ENCODE data around the gene LIMS1. TPM values are rescaled to one million over a fixed set of nuclear protein-coding genes. Genes with fewer than 3 reads are reported as not detected.

Gene LIMS1
- total RNA-seq, 1 experiment from 2014 or later: 56.2 TPM

GRCh38 chr2:108536133-108536780, 2.0 kb downstream of the LIMS1 start:
- CTCF ChIA-PET: no interaction called here

GRCh38 chr2:108536911-108537310, 2.6 kb downstream of the LIMS1 start:
- no peak overlapping the region for H2AFZ ChIP-seq (ENCODE audit: low read depth, low read length, poor library complexity, severe bottlenecking)
- no peak overlapping the region for H3K27ac ChIP-seq (ENCODE audit: low read depth, low read length)
- H3K9me3 ChIP-seq (ENCODE audit: control insufficient read depth in 1 of 2, insufficient read depth in 1 of 2, low read depth in 1 of 2, low read length in 2 of 2): no peaks in the 10 kb centered on the region
- TF ChIP-seq EGR1 (IDR thresholded peaks at IDR 0.05; ENCODE audit: low read depth) (no peak), JUND (IDR thresholded peaks at IDR 0.05) (no peak), ELF1 (IDR thresholded peaks at IDR 0.05; ENCODE audit: borderline replicate concordance, low read depth) (no peak)
- H3K4me2 ChIP-seq (ENCODE audit: low read length): no peak overlapping the region
- DNase-seq (ENCODE audit: low read depth, low spot score) (no peak), ATAC-seq (no peak)
- no peak overlapping the region for H3K4me3 ChIP-seq (replicated peaks in 1 of 2; ENCODE audit: low read depth in 1 of 2, low read length in 2 of 2)
- H3K9ac ChIP-seq (ENCODE audit: low read length): no peak overlapping the region
- CTCF ChIA-PET: no interaction called here
- intact Hi-C loops (cut with micrococcal nuclease): no loop called here
- BruUV-seq (replicated peaks): no TSS peak
- no peaks in the 10 kb centered on the region for H3K36me3 ChIP-seq (ENCODE audit: control insufficient read depth in 1 of 2, insufficient read depth in 2 of 2, low read length in 2 of 2)
- POLR2A ChIA-PET: no interaction called here
- H3K4me1 ChIP-seq (ENCODE audit: control insufficient read depth in 1 of 2, insufficient read depth in 2 of 2, low read length in 2 of 2): peaks cover 14 to 28% of the 10 kb centered on the region in 2 experiments
- no peaks in the 10 kb centered on the region for H3K27me3 ChIP-seq (ENCODE audit: insufficient read depth, low read length)
- peaks cover 72% of the 10 kb centered on the region for H3K79me2 ChIP-seq (ENCODE audit: insufficient read depth, low read length)
- H4K20me1 ChIP-seq (ENCODE audit: insufficient read depth): 0 out of 2 replicates have a peak, but pooled peaks cover 3% of the 10 kb centered on the region
- RAD21 ChIA-PET (ENCODE audit: low non-redundant PET in 1 of 2, low total read pairs in 2 of 2, uncharacterized antibody in 2 of 2, unreplicated experiment in 2 of 2): no interaction called here
- H3K9me2 ChIP-seq (ENCODE audit: insufficient read depth): no peaks in the 10 kb centered on the region

More at GRCh38 chr2:108536133-108536780, 2.0 kb downstream of the LIMS1 start:
- no peak overlapping the region for H3K4me3 ChIP-seq (replicated peaks in 1 of 2; ENCODE audit: low read depth in 1 of 2, low read length in 2 of 2)
- TF ChIP-seq ELF1 (IDR thresholded peaks at IDR 0.05; ENCODE audit: borderline replicate concordance, low read depth) (no peak), CBX3 (IDR thresholded peaks at IDR 0.05; ENCODE audit: low read depth) (no peak), SP1 (IDR thresholded peaks at IDR 0.05; ENCODE audit: low read depth) (no peak), SRF (IDR thresholded peaks at IDR 0.05; ENCODE audit: low read depth) (no peak), TCF7L2 (IDR thresholded peaks at IDR 0.05; ENCODE audit: borderline replicate concordance, extremely low read depth, insufficient read depth, insufficient read length) (no peak), ZNF274 (IDR thresholded peaks at IDR 0.05; ENCODE audit: low read depth, low read length) (no peak), EGR1 (IDR thresholded peaks at IDR 0.05; ENCODE audit: low read depth) (no peak), YY1 (IDR thresholded peaks at IDR 0.05; ENCODE audit: extremely low read depth, insufficient replicate concordance, low read depth, low read length) (no peak), SIN3A (IDR thresholded peaks at IDR 0.05; ENCODE audit: low read depth) (no peak), EZH2phosphoT487 (IDR thresholded peaks at IDR 0.05; ENCODE audit: borderline replicate concordance) (no peak), POLR2A (IDR thresholded peaks at IDR 0.05; ENCODE audit: borderline replicate concordance, extremely low read depth, insufficient read depth, insufficient read length) (no peak), RAD21 (IDR thresholded peaks at IDR 0.05; ENCODE audit: low read depth) (no peak), CEBPB (IDR thresholded peaks at IDR 0.05; ENCODE audit: low read depth) (no peak), JUND (IDR thresholded peaks at IDR 0.05) (no peak)
- H3K4me2 ChIP-seq (ENCODE audit: low read length): peak overlapping the region; percentile 22; the same call in 1 of the 2 replicates
- DNase-seq (ENCODE audit: low read depth, low spot score) (no peak), ATAC-seq (no peak)
- H3K27me3 ChIP-seq (ENCODE audit: insufficient read depth, low read length): no peaks in the 10 kb centered on the region
- no peak overlapping the region for H3K27ac ChIP-seq (ENCODE audit: low read depth, low read length)
- H3K9me2 ChIP-seq (ENCODE audit: insufficient read depth): no peaks in the 10 kb centered on the region
- H3K79me2 ChIP-seq (ENCODE audit: insufficient read depth, low read length): peaks cover 65% of the 10 kb centered on the region
- H4K20me1 ChIP-seq (ENCODE audit: insufficient read depth): 0 out of 2 replicates have a peak, but pooled peaks cover 3% of the 10 kb centered on the region
- H2AFZ ChIP-seq (ENCODE audit: low read depth, low read length, poor library complexity, severe bottlenecking): no peak overlapping the region
- H3K4me1 ChIP-seq (ENCODE audit: control insufficient read depth in 1 of 2, insufficient read depth in 2 of 2, low read length in 2 of 2): peaks cover 14 to 28% of the 10 kb centered on the region in 2 experiments
- RAD21 ChIA-PET (ENCODE audit: low non-redundant PET in 1 of 2, low total read pairs in 2 of 2, uncharacterized antibody in 2 of 2, unreplicated experiment in 2 of 2): no interaction called here
- BruUV-seq (replicated peaks): no TSS peak
- POLR2A ChIA-PET: no interaction called here
- intact Hi-C loops (cut with micrococcal nuclease): no loop called here
- H3K9ac ChIP-seq (ENCODE audit: low read length): no peak overlapping the region
- no peaks in the 10 kb centered on the region for H3K36me3 ChIP-seq (ENCODE audit: control insufficient read depth in 1 of 2, insufficient read depth in 2 of 2, low read length in 2 of 2)
- no peaks in the 10 kb centered on the region for H3K9me3 ChIP-seq (ENCODE audit: control insufficient read depth in 1 of 2, insufficient read depth in 1 of 2, low read depth in 1 of 2, low read length in 2 of 2)
